IPS-15b (cell line): Measurements from ENCODE around the gene FOSB.

Experiments used
- H3K27me3 ChIP-seq: one replicate; pipeline ENCODE4 v1.6.1; 2013; ENCODE audit warnings: low read length; ENCODE audit not compliant: control insufficient read depth, insufficient read depth
- H3K36me3 ChIP-seq: one replicate; pipeline ENCODE4 v1.6.1; 2013; ENCODE audit warnings: low read length; ENCODE audit not compliant: control insufficient read depth, insufficient read depth
- H3K4me1 ChIP-seq: one replicate; pipeline ENCODE4 v1.6.1; 2013; ENCODE audit warnings: mild to moderate bottlenecking, low read length; ENCODE audit not compliant: control insufficient read depth, insufficient read depth
- H3K4me3 ChIP-seq: one replicate; pipeline ENCODE4 v1.5.1; 2013; ENCODE audit warnings: low read depth, low read length
- H3K9ac ChIP-seq: one replicate; pipeline ENCODE4 v1.6.1; 2013; ENCODE audit warnings: low read depth, mild to moderate bottlenecking, low read length
- H3K9me3 ChIP-seq: one replicate; pipeline ENCODE4 v1.6.1; 2013; ENCODE audit warnings: mild to moderate bottlenecking, low read length; ENCODE audit not compliant: control insufficient read depth, insufficient read depth

FOSB gene

DNA sequence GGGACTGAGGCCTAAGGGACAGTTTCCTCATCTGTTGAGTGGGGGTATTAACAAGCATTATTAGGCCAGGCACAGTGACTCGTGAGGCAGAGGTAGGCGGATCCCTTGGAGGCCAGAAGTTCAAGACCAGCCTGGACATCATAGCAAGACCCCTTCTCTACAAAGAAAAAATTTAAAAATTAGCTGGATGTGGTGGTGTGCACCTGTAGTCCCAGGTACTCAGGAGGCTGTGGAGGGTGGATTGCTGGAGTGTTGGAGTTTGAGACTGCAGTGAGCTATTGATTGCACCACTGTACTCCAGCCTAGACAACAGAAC, 11.3 kb upstream of the FOSB start:
- Histone ChIP-seq H3K9ac (no peak overlapping the region), H3K4me1 (no peaks in the 10 kb centered on the region), H3K27me3 (peaks cover 7% of the 10 kb centered on the region), H3K4me3 (no peak overlapping the region), H3K36me3 (no peaks in the 10 kb centered on the region), H3K9me3 (no peaks in the 10 kb centered on the region)

DNA sequence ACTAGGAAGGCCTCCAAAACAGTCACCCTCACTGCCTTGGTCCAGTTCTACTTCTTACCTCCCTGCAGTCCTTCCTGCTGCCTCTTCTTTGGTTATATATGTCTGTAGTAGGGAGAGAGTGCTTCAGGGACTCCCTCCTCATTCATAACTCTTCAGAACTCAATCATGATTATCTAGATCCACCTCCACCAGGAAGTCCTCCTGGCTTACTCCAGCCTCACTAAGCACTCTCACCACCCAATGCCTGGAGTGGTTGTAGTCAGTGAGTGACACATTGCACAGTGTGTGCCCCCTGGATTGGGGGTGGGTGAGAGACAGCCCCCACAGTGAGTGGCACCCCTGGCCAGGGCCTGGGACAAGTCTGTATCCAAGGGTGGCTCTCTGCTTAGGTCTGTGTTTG, 10.0 kb upstream of the FOSB start:
- H3K27me3 ChIP-seq: no peaks in the 10 kb centered on the region
- H3K36me3 ChIP-seq: no peaks in the 10 kb centered on the region
- no peaks in the 10 kb centered on the region for H3K4me1 ChIP-seq
- no peaks in the 10 kb centered on the region for H3K9me3 ChIP-seq
- no peak overlapping the region for H3K4me3 ChIP-seq
- H3K9ac ChIP-seq: no peak overlapping the region

DNA sequence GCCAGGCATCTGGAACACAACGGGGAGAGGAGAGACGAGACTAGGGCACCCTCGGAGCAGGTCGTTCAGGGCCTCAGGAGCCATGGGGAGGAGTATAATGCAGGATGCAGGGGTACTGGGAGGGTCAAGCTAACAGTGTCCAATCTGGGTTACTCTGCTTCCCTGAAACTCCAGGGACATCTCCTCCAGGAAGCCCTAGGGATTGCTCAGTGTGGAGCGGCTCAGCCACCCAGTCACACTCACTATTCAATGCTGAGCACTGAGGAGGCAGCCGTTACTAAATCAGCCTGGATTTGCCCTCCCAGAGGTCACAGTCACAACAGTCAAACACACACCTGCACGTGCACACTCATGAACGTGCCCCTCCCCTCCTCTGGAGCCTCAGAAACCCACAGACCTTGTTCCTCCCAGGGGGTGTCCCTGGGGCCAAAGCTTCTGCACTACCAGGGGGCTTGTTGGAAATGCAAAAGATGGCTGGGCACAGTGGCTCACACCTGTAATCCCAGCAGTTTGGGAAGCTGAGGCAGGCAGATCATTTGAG, 6.9 kb upstream of the FOSB start:
- no peaks in the 10 kb centered on the region for H3K4me1 ChIP-seq
- H3K36me3 ChIP-seq: no peaks in the 10 kb centered on the region
- H3K9me3 ChIP-seq: no peaks in the 10 kb centered on the region
- no peaks in the 10 kb centered on the region for H3K27me3 ChIP-seq
- no peak overlapping the region for H3K9ac ChIP-seq
- no peak overlapping the region for H3K4me3 ChIP-seq

DNA sequence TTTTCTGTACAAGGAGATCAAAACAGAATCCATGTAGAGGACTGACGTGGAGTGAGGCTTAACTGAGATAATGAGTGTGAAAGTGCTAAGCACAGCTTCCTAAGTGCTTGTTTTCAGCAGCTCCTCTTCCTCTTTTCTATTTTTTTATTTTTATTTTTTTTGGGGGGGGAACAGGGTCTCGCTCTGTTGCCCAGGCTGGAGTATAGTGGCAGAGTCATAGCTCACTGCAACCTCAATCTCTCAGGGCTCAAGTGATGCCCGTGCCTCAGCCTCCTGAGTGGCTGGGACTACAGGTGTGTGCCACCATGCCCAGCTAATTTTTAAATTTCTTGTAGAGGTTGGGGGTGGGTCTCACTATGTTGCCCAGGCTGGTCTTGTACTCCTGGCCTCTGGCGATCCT, 5.6 kb upstream of the FOSB start:
- H3K4me3 ChIP-seq: no peak overlapping the region
- H3K9me3 ChIP-seq: no peaks in the 10 kb centered on the region
- H3K4me1 ChIP-seq: no peaks in the 10 kb centered on the region
- no peak overlapping the region for H3K9ac ChIP-seq
- H3K27me3 ChIP-seq: peaks cover 6% of the 10 kb centered on the region
- no peaks in the 10 kb centered on the region for H3K36me3 ChIP-seq

DNA sequence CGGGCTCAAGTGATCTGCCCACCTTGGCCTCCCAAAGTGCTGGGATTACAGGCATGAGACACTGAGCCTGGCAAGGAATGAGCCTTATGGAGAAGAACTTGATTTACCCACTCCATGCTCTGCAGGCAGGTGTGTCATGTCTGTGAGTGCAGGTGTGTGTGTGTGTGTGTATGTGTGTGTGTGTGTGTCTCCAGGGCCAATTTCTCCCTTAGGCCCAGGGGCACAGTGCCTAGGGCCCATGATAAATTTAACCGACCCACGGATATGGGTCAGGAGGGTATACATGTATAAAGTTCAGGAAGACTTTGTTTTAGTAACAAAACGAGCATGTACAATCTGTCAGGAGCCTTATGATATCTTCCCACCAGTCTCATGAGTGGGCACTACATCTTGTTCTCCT, 4.6 kb upstream of the FOSB start:
- Histone ChIP-seq H3K4me1 (no peaks in the 10 kb centered on the region), H3K4me3 (no peak overlapping the region), H3K27me3 (peaks cover 6% of the 10 kb centered on the region), H3K9me3 (no peaks in the 10 kb centered on the region), H3K9ac (no peak overlapping the region), H3K36me3 (no peaks in the 10 kb centered on the region)

DNA sequence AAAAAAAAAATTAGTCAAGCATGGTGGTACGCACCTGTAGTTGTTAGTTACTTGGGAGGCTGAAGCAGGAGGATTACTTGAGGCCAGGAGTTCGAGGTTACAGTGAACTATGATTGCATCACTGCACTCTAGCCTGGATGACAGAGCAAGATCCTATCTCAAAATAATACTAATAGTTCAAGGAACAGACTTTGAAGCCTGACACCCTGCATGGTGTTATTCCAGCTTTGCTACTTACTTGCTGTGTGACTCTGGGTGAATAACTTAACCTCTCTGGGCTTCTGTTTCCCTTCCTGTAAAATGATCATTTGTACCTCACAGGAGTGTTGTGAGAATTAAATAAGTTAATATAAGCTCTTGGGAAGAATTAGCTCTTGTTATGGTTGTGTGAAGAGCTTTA, 3.5 kb upstream of the FOSB start:
- Histone ChIP-seq H3K4me3 (no peak overlapping the region), H3K4me1 (no peaks in the 10 kb centered on the region), H3K9me3 (no peaks in the 10 kb centered on the region), H3K27me3 (peaks cover 6% of the 10 kb centered on the region), H3K36me3 (no peaks in the 10 kb centered on the region), H3K9ac (no peak overlapping the region)

DNA sequence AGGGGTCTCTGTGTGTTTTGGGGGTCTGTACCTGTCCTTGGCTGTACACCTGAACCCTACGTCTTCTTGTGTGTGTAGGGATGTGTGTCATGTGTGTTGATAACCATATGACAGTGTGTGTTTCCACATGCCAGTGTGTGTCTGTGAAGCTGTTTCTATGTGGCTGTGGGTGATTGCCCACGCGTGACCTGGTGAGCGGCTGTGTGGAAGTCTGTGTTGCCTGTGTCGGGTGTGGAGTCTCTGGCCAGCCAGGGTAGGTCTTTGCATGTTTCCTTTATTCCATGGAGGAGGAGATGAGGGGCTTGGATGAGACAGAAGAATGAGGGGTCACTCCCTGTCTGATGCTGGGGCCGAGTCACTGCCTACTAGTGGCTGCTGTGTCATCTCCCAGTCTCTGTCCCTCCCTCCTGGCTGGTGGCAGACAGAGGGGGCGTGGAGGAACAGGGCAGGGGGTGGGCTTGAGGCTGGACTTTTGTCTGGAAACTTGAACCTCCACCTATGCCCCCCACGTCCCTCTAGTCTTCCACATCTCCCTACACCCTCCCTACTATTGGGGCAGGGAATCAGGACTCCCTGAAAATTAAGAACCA, 2.8 kb upstream of the FOSB start:
- no peaks in the 10 kb centered on the region for H3K4me1 ChIP-seq
- H3K9me3 ChIP-seq: no peaks in the 10 kb centered on the region
- no peak overlapping the region for H3K4me3 ChIP-seq
- H3K9ac ChIP-seq: no peak overlapping the region
- peaks cover 6% of the 10 kb centered on the region for H3K27me3 ChIP-seq
- no peaks in the 10 kb centered on the region for H3K36me3 ChIP-seq

DNA sequence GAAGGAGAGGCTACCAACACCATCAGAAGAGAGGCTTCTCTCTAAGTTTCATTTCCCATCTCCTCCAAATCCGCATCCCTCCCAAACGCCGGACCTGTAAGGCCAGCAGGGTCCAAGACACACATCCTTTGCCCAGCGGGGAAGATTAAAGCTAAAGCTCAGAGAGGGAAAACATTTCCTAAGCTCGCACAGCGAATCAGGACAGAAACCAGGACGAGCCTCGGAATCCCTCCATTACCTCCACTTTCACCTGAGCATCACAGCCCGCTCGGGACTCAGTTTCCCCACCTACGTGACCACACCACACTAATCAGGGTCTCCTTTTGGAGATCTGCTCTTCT, 711 bp upstream of the FOSB start:
- Histone ChIP-seq H3K36me3 (no peaks in the 10 kb centered on the region), H3K4me3 (peak overlapping the region; percentile 96), H3K4me1 (peaks cover under 1% of the 10 kb centered on the region), H3K27me3 (peaks cover 22% of the 10 kb centered on the region), H3K9me3 (no peaks in the 10 kb centered on the region), H3K9ac (peak overlapping the region; percentile 54)

DNA sequence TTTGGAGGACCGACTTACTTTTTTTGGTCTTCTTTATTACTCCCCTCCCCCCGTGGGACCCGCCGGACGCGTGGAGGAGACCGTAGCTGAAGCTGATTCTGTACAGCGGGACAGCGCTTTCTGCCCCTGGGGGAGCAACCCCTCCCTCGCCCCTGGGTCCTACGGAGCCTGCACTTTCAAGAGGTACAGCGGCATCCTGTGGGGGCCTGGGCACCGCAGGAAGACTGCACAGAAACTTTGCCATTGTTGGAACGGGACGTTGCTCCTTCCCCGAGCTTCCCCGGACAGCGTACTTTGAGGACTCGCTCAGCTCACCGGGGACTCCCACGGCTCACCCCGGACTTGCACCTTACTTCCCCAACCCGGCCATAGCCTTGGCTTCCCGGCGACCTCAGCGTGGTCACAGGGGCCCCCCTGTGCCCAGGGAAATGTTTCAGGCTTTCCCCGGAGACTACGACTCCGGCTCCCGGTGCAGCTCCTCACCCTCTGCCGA, 409 bp downstream of the FOSB start:
- H3K9me3 ChIP-seq: no peaks in the 10 kb centered on the region
- H3K9ac ChIP-seq: no peak overlapping the region
- H3K27me3 ChIP-seq: peaks cover 33% of the 10 kb centered on the region
- H3K4me1 ChIP-seq: peaks cover 3% of the 10 kb centered on the region
- peak overlapping the region; percentile 96 for H3K4me3 ChIP-seq
- no peaks in the 10 kb centered on the region for H3K36me3 ChIP-seq

DNA sequence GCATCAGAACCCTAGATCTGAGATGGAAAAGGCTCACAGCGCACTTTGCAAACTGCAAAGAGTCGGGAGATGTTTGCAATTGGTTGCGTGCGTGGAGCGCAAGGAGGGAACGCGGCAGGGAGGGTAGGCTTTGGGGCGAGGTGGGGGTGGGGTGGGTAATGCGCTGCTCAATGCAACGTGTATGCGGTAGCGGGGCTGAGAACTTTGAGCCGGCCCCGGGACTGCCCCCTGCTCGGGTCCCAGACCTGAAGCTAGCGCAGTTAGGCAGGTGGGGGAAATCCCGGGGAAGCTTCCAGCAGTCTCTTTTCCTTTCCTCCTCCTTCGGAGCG, 971 bp downstream of the FOSB start:
- Histone ChIP-seq H3K9me3 (no peaks in the 10 kb centered on the region), H3K27me3 (peaks cover 33% of the 10 kb centered on the region), H3K9ac (peak overlapping the region; percentile 66), H3K4me1 (peaks cover 3% of the 10 kb centered on the region), H3K4me3 (peak overlapping the region; percentile 96), H3K36me3 (no peaks in the 10 kb centered on the region)

DNA sequence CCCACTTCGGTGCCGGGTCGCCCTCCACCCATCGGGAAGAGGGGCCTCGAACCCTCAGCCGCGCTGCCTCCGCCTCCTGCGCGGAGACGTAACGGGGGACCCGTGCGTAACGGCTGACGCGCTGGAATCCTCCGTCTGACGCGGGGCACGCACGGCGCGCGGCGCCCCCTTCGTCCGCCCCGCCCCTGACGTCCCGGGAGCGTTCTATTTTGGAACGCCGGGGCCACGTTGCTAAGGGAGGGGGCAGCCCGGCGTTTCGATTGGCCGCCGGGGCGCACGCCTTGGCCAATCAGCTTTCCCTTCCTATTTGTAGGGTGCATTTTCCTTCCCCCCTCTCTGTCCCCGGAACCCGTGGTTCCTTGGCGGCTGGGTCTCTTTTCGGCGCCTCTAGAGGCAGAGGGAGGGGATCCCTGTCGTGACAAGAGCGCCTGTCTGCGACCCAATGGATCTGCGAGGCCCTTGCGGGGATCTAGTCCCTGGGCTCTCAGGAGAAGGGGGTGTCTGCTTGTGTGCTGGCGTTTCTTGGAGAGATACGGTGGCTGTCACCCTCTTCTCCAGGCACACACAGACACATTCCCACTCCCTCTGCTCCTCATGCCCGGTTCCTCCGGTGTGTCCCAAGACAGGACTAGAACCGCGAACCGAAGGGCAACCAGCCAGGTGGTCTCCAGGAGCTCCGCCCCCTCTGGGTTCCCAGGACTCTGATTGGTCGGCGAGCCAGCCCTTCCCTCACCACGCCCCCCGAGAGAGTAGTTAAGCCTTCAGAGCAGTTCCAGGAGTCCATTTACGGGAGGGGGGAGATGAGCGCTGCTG, 1.5 kb downstream of the FOSB start:
- Histone ChIP-seq H3K9ac (peak overlapping the region; percentile 66), H3K4me3 (peak overlapping the region; percentile 96), H3K27me3 (peaks cover 33% of the 10 kb centered on the region), H3K4me1 (peaks cover 3% of the 10 kb centered on the region), H3K36me3 (no peaks in the 10 kb centered on the region), H3K9me3 (no peaks in the 10 kb centered on the region)
